ENCODE results near the gene TSBP1.
"Not testable (repeated sequence)": the region's sequence is repeated elsewhere in the genome, so short reads cannot be mapped to it uniquely, and the experiment has no call there.

Gene TSBP1

GRCh38 chr6:32371229-32371628 lies 474 bp downstream of the TSBP1 start:
- DNase-seq = no peak

- no peak for DNase-seq
Measured at GRCh38 chr6:32370505-32370904, 1.2 kb downstream of the TSBP1 start.

GRCh38 chr6:32369660-32370059 lies 2.0 kb downstream of the TSBP1 start:
- DNase-seq = no peak

GRCh38 chr6:32367644-32368043 lies 4.1 kb downstream of the TSBP1 start:
- no peak for DNase-seq

GRCh38 chr6:32359225-32359624 lies 12.5 kb downstream of the TSBP1 start:
- not testable (repeated sequence) for DNase-seq

- DNase-seq = not testable (repeated sequence)
Measured at GRCh38 chr6:32358548-32358947, 13.2 kb downstream of the TSBP1 start.

GRCh38 chr6:32355018-32355417 lies 16.7 kb downstream of the TSBP1 start:
- DNase-seq = no peak

- no peak for DNase-seq
Measured at GRCh38 chr6:32353348-32353747, 18.4 kb downstream of the TSBP1 start.

GRCh38 chr6:32340242-32340641 lies 31.5 kb downstream of the TSBP1 start:
- no peak for DNase-seq

- DNase-seq = no peak
Measured at GRCh38 chr6:32337186-32337805, 34.4 kb downstream of the TSBP1 start.

GRCh38 chr6:32332433-32332832 lies 39.3 kb downstream of the TSBP1 start:
- no peak for DNase-seq

GRCh38 chr6:32329141-32329540 lies 42.6 kb downstream of the TSBP1 start:
- DNase-seq = no peak

GRCh38 chr6:32327103-32327502 lies 44.6 kb downstream of the TSBP1 start:
- no peak for DNase-seq

GRCh38 chr6:32318501-32318900 lies 53.2 kb downstream of the TSBP1 start:
- no peak for DNase-seq

GRCh38 chr6:32317541-32317940 lies 54.2 kb downstream of the TSBP1 start:
- no peak for DNase-seq

- DNase-seq = no peak
Measured at GRCh38 chr6:32313964-32314363, 57.7 kb downstream of the TSBP1 start.

- DNase-seq = no peak
Measured at GRCh38 chr6:32298632-32299336, 72.9 kb downstream of the TSBP1 start.

- not testable (repeated sequence) for DNase-seq
Measured at GRCh38 chr6:32294980-32295379, 76.7 kb downstream of the TSBP1 start.

- DNase-seq = no peak
Measured at GRCh38 chr6:32294566-32294965, 77.1 kb downstream of the TSBP1 start.

GRCh38 chr6:32293695-32294094 lies 78.0 kb downstream of the TSBP1 start:
- no peak for DNase-seq

GRCh38 chr6:32291543-32291942 lies 80.2 kb downstream of the TSBP1 start:
- no peak for DNase-seq

- no peak for DNase-seq
Measured at GRCh38 chr6:32290886-32291450, 80.7 kb downstream of the TSBP1 start.

GRCh38 chr6:32288426-32288825 lies 83.3 kb downstream of the TSBP1 start:
- no peak for DNase-seq

- DNase-seq = not testable (repeated sequence)
Measured at GRCh38 chr6:32273801-32274577, 97.7 kb downstream of the TSBP1 start.
